Liver (tissue), 3 donors: ENCODE data around the gene CCS.

Experiments
- ATF3 ChIP-seq: IDR thresholded peaks from 2 replicates; pipeline ENCODE4 v1.6.1; 2016; ENCODE audit warnings: antibody characterized with exemption
- CTCF ChIP-seq: fragments of 150-350 bp; IDR thresholded peaks from 2 replicates; pipeline ENCODE4 v1.5.1; 2017; ENCODE audit warnings: improper control_type of control experiment, low read depth, low read length; ENCODE audit not compliant: missing input control
- EGR1 ChIP-seq, 2 donors: IDR thresholded peaks; 2 replicates each; pipeline ENCODE4 v1.6.1; 2016 to 2018; ENCODE audit warnings: antibody characterized with exemption in 2 of 2, low read depth in 2 of 2
- GABPA ChIP-seq, 2 donors: IDR thresholded peaks in 1 of 2; conservative IDR thresholded peaks in 1 of 2; 2 replicates each; pipeline ENCODE4 v1.6.1; 2016; ENCODE audit warnings: antibody characterized with exemption in 2 of 2, mild to moderate bottlenecking in 1 of 2, moderate library complexity in 1 of 2
- HNF4A ChIP-seq, 2 donors: conservative IDR thresholded peaks; 2 replicates each; pipeline ENCODE4 v1.6.1; 2016; ENCODE audit warnings: antibody characterized with exemption in 2 of 2, mild to moderate bottlenecking in 2 of 2
- HNF4G ChIP-seq: IDR thresholded peaks from 2 replicates; pipeline ENCODE4 v1.6.1; 2016; ENCODE audit warnings: antibody characterized with exemption
- JUND ChIP-seq, 2 donors: IDR thresholded peaks; 2 replicates each; pipeline ENCODE4 v1.6.1; 2016; ENCODE audit warnings: antibody characterized with exemption in 2 of 2
- MAX ChIP-seq: IDR thresholded peaks from 2 replicates; pipeline ENCODE4 v1.6.1; 2016; ENCODE audit warnings: antibody characterized with exemption
- RAD21 ChIP-seq, 2 donors: IDR thresholded peaks; 2 replicates each; pipeline ENCODE4 v1.6.1; 2016; ENCODE audit warnings: antibody characterized with exemption in 2 of 2, mild to moderate bottlenecking in 2 of 2
- REST ChIP-seq: IDR thresholded peaks from 2 replicates; pipeline ENCODE4 v1.6.1; 2016; ENCODE audit warnings: antibody characterized with exemption, mild to moderate bottlenecking
- RXRA ChIP-seq, 2 donors: IDR thresholded peaks; 2 replicates each; pipeline ENCODE4 v1.6.1; 2017 to 2018; ENCODE audit warnings: antibody characterized with exemption in 2 of 2, mild to moderate bottlenecking in 1 of 2
- SP1 ChIP-seq: IDR thresholded peaks from 2 replicates; pipeline ENCODE4 v1.6.1; 2018; ENCODE audit warnings: antibody characterized with exemption, mild to moderate bottlenecking
- TAF1 ChIP-seq: conservative IDR thresholded peaks from 2 replicates; pipeline ENCODE4 v1.6.1; 2016; ENCODE audit warnings: antibody characterized with exemption, mild to moderate bottlenecking
- YY1 ChIP-seq: IDR thresholded peaks from 2 replicates; pipeline ENCODE4 v1.6.1; 2016; ENCODE audit warnings: antibody characterized with exemption, mild to moderate bottlenecking
- donor health status: healthy.
- donor health status: healthy.

GRCh38 chr11:66639066-66639813, 46.3 kb downstream of the CCS start:
- TF ChIP-seq CTCF (no peak), YY1 (no peak), MAX (no peak), RAD21 (IDR thresholded peaks at IDR 0.05) (peak in 1 of 2 donors; percentile 13), GABPA (IDR thresholded peaks at IDR 0.05 in 1 of 2, conservative IDR thresholded peaks at IDR 0.05 in 1 of 2) (no peak), HNF4A (conservative IDR thresholded peaks at IDR 0.05) (no peak), HNF4G (no peak), REST (no peak), ATF3 (no peak), EGR1 (IDR thresholded peaks at IDR 0.05; ENCODE audit: low read depth in 2 of 2) (no peak), TAF1 (no peak), SP1 (no peak), JUND (IDR thresholded peaks at IDR 0.05) (no peak), RXRA (IDR thresholded peaks at IDR 0.05) (no peak)
